Ovary (tissue), 9 donors: Measurements from ENCODE around the gene ZNF365. TPM values are rescaled to one million over a fixed set of nuclear protein-coding genes. Genes with fewer than 3 reads are reported as not detected.

ENCODE experiments used
- DNase-seq, 5 donors: peaks; one replicate each; pipeline ENCODE4 v3.0.0-alpha.2; 2019 to 2020
- H3K27ac ChIP-seq, 2 donors: fragments of 200-600 bp; one replicate each; pipeline versions ENCODE4 v1.5.1 to v1.8.0; 2019 to 2022
- H3K27me3 ChIP-seq: fragments of 200-600 bp; one replicate; pipeline ENCODE4 v1.8.0; 2022
- H3K36me3 ChIP-seq: fragments of 200-600 bp; sonication (generic); one replicate; pipeline ENCODE4 v1.5.1; 2019
- H3K4me1 ChIP-seq: one replicate; pipeline ENCODE4 v1.8.1; 2013; ENCODE audit warnings: mild to moderate bottlenecking, moderate library complexity; ENCODE audit not compliant: insufficient read depth
- H3K4me3 ChIP-seq: fragments of 200-600 bp; sonication (generic); one replicate; pipeline ENCODE4 v1.5.1; 2017
- H3K9me3 ChIP-seq, 2 donors: fragments of 200-600 bp in 1 of 2; sonication (generic) in 1 of 2; one replicate each; pipeline versions ENCODE4 v1.5.1 to v1.8.1; 2013 to 2019; ENCODE audit warnings: mild to moderate bottlenecking in 1 of 2, moderate library complexity in 1 of 2
- EP300 ChIP-seq: sonication (generic); formaldehyde crosslinking; IDR thresholded peaks from one replicate; pipeline ENCODE4 v1.6.1; 2017; ENCODE audit warnings: antibody characterized with exemption
- POLR2A ChIP-seq: fragments of 450-650 bp; IDR thresholded peaks from one replicate; pipeline ENCODE4 v1.6.1; 2017; ENCODE audit warnings: antibody characterized with exemption, mild to moderate bottlenecking, moderate library complexity
- WGBS, 3 donors: extraction: QIAGEN DNeasy Blood & Tissue Kit in 1 of 3; methylation state at CpG; one replicate each; pipeline versions ENCODE4 v1.1.5 to v1.1.7; 2013 to 2017; 5-methylcytosine and 5-hydroxymethylcytosine counted together
- intact Hi-C, 4 donors: fragments of 100-400 bp; cut with DNase I; formaldehyde crosslinking; loops; one replicate each; pipeline versions ENCODE4 v1.11.0 to v1.15.1; 2022 to 2023
- polyA plus RNA-seq, 2 donors: library from polyadenylated mRNA; stranded (reverse); fragments of 200-250 nt in 1 of 2; fragments of 350-450 nt in 1 of 2; fragmentation: Illumina TruSeq in 1 of 2; extraction: RNeasy Lipid Tissue Mini Kit (QIAGEN cat#74804) in 1 of 2; gene quantifications; one replicate each; pipeline ENCODE4 v1.2.3, GENCODE V29; 2013 to 2014
- total RNA-seq, 7 donors: library from RNA; depleted of rRNA in 2 of 7; stranded (reverse); fragments of >200 nt in 2 of 7; fragmentation: NEBNext Ultra II Directional in 3 of 7; extraction: Animal tissue kit (Norgen Biotek cat#: 25700) in 3 of 7; gene quantifications; one replicate each; pipeline versions ENCODE4 v1.1.0 to v1.2.4, GENCODE V29; 2016 to 2023
- TF ChIP-seq, protein P1 (sequence below), 3 donors: fragments of 450-650 bp in 2 of 3; fragments of 200-600 bp in 1 of 3; IDR thresholded peaks; one replicate each; pipeline versions ENCODE4 v1.5.1 to v1.8.0; 2016 to 2022; ENCODE audit warnings: antibody characterized with exemption in 3 of 3, mild to moderate bottlenecking in 1 of 3
- donor health status: DM: no; HTN: no; CAD: no; lungs with moderate emphysema.
- donor health status: DM: no; HTN: no; CAD: no.
- donor health status: Bipolar disorder and iron deficiency.
- donor health status: DM: yes; HTN: yes; CAD: no.
- donor health status: DM: no; HTN: no; CAD: no.
- donor health status: DM: yes; HTN: yes; CAD: no.

The ZNF365 gene
- total and polyA plus RNA-seq, 9 donors, result 0.16 to 1.6 (median 0.45) TPM

DNA sequence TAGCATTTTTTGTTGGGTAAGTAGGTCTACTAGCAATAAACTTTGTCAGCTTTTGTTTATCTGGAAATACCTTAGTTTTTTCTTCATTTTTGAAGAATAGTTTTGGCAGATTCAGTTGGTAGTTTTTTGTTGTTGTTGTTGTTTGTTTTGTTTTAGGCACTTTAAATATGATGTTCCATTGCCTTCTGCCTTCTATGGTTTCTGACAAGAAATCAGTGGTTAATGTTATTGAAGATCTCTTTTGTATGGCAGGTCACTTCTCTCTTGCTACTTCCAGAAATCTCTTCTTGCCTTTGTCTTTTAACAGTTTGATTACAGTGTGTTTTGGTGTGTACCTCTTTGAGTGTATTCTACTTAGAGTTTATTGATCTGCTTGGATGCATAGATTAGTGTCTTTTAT is 41.8 kb upstream of the ZNF365 start:
- no peak overlapping the region for H3K27ac ChIP-seq
- H3K4me1 ChIP-seq, result no peaks in the 10 kb centered on the region
- no peaks in the 10 kb centered on the region for H3K27me3 ChIP-seq
- TF ChIP-seq, protein P1, sequence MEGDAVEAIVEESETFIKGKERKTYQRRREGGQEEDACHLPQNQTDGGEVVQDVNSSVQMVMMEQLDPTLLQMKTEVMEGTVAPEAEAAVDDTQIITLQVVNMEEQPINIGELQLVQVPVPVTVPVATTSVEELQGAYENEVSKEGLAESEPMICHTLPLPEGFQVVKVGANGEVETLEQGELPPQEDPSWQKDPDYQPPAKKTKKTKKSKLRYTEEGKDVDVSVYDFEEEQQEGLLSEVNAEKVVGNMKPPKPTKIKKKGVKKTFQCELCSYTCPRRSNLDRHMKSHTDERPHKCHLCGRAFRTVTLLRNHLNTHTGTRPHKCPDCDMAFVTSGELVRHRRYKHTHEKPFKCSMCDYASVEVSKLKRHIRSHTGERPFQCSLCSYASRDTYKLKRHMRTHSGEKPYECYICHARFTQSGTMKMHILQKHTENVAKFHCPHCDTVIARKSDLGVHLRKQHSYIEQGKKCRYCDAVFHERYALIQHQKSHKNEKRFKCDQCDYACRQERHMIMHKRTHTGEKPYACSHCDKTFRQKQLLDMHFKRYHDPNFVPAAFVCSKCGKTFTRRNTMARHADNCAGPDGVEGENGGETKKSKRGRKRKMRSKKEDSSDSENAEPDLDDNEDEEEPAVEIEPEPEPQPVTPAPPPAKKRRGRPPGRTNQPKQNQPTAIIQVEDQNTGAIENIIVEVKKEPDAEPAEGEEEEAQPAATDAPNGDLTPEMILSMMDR (IDR thresholded peaks at IDR 0.05), result no peak
- TF ChIP-seq EP300, result no peak
- TF ChIP-seq POLR2A, result no peak
- no peaks in the 10 kb centered on the region for H3K9me3 ChIP-seq
- no peak overlapping the region for H3K4me3 ChIP-seq
- DNase-seq, result no peak
- intact Hi-C loops, result no loop called here
- no peaks in the 10 kb centered on the region for H3K36me3 ChIP-seq

DNA sequence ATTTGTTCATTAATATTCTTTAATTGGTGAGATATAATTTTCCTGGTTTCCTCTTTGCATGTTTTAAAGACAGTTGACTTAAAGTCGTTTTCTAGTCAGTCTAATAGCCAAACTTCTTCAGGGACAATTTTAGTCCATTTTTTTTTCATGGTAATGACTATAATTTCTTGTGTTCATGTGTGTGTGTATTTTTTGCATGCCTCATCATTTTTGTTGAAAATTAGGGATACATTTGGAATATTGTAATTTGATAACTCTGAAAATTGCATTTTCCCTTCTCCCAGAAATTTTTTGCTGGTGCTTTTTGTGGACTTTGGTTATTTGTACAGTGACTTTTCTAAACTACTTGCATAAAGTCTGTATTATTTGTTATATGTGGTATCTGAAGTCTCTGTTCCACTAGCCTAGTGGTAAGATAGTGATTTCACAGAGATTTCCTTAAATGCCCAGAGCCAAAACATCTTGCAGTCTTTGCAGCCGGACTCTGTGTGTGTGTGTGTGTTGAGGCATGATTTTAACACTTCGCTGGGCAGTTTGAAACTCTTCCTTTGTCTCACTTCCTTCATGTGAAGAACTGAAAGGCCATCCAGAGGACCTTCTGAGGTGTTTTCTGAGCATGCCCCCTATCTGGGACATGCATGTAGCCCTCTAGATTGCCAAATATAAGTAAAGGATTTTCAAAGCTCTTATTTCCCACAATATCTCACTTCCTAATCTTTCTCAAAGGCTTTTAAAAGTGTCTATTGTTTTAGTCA is 40.9 kb upstream of the ZNF365 start:
- WGBS, 3 donors, result 59 to 66% (median 62%) methylated on average over 3 of the region's 3 CpGs
- intact Hi-C loops, result no loop called here
- DNase-seq, result no peak
- Histone ChIP-seq H3K4me1 (no peaks in the 10 kb centered on the region), H3K9me3 (no peaks in the 10 kb centered on the region), H3K27me3 (no peaks in the 10 kb centered on the region), H3K36me3 (no peaks in the 10 kb centered on the region), H3K27ac (no peak overlapping the region), H3K4me3 (no peak overlapping the region)
- TF ChIP-seq EP300 (no peak), POLR2A (no peak)
- TF ChIP-seq, protein P1 (IDR thresholded peaks at IDR 0.05), result no peak

DNA sequence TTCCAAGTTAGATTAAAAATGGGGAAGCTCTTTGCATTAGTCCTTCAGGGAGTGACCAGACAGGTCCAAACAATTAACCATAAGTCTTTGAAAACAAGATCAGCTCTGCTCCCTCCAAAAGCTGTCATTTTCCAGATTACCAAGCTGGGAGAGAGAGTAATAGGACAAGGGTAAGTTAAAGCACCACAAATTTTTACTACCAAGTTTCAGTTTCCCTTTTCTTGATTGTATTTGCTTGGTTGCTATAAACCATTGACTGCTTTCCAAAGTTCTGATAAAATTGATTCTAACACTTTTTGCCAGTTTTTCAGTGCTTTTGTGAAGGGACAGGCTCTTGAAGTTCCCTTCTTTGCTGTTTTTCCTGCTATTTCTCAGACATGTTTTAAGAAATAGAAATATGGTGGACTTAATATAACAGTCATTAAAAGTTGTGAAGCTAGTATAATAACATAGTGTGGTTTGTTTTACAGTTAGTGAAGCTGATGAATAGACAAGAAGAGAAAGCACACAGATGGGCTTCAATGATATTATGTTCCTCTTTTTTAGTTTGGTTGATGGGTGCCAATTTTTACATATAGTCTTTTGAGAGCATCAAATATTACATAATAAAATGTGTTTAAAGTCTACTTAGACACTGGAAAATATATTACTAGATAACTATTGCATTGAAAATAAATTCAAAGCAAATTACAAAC is 40.0 kb upstream of the ZNF365 start:
- intact Hi-C loops, result no loop called here
- H3K27me3 ChIP-seq, result no peaks in the 10 kb centered on the region
- no peaks in the 10 kb centered on the region for H3K9me3 ChIP-seq
- TF ChIP-seq POLR2A, result no peak
- no peak for DNase-seq
- H3K36me3 ChIP-seq, result no peaks in the 10 kb centered on the region
- no peaks in the 10 kb centered on the region for H3K4me1 ChIP-seq
- no peak overlapping the region for H3K4me3 ChIP-seq
- no peak overlapping the region for H3K27ac ChIP-seq

DNA sequence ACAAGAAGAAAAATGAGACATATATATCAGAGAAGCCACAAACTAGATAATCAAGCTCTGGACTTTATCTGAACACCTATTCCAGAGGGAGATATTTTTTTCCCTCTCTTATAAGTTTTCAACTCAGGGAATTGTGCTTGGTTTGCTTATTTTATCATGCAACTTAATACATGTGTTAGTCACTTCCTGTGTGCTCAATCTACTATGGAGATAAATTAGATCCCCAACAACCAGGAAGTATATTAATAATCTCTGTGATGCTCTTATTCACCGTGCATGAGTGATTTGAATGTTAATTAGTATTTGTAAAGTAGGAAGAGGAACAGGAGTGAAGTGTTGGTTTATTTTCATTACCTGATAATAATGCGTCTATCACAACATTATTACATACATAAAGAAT is 38.8 kb upstream of the ZNF365 start:
- H3K27ac ChIP-seq, result no peak overlapping the region
- H3K4me1 ChIP-seq, result no peaks in the 10 kb centered on the region
- no peak overlapping the region for H3K4me3 ChIP-seq
- no peaks in the 10 kb centered on the region for H3K9me3 ChIP-seq
- intact Hi-C loops, result no loop called here
- no peaks in the 10 kb centered on the region for H3K36me3 ChIP-seq
- 50 to 69% (median 52%) methylated on average over 2 of the region's 2 CpGs for WGBS, 3 donors
- no peak for DNase-seq
- H3K27me3 ChIP-seq, result no peaks in the 10 kb centered on the region
- no peak for TF ChIP-seq EP300
- TF ChIP-seq, protein P1 (IDR thresholded peaks at IDR 0.05), result no peak
- TF ChIP-seq POLR2A, result no peak

DNA sequence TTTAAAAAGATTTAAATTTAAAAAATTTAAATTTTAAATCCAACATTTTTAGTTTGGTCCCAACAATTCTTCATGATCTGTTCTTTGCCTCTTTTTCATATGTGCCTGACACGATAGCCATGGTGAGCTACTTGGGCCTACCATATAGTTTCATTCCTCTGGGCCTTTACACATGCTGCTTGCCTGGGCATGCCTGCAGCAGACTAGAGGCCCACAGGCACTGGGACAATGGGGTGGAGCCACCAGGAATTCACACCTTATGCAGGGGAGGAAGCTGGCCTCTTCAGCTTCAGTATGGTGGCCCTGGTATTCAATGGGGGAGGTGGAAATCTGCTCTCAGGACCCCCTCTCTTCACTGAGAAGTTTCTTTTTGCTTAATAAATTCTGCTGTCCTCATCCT is 37.8 kb upstream of the ZNF365 start:
- WGBS, 3 donors, result 90 to 100% (median 100%) methylated on average over 1 of the region's 1 CpG
- Histone ChIP-seq H3K27ac (no peak overlapping the region), H3K27me3 (no peaks in the 10 kb centered on the region), H3K36me3 (no peaks in the 10 kb centered on the region), H3K4me1 (no peaks in the 10 kb centered on the region), H3K4me3 (no peak overlapping the region), H3K9me3 (no peaks in the 10 kb centered on the region)
- intact Hi-C loops, result no loop called here
- TF ChIP-seq POLR2A (no peak), EP300 (no peak)
- TF ChIP-seq, protein P1 (IDR thresholded peaks at IDR 0.05), result no peak
- DNase-seq, result no peak
